ENCODE data around the gene GNAS-AS1.

GNAS-AS1 gene

DNA sequence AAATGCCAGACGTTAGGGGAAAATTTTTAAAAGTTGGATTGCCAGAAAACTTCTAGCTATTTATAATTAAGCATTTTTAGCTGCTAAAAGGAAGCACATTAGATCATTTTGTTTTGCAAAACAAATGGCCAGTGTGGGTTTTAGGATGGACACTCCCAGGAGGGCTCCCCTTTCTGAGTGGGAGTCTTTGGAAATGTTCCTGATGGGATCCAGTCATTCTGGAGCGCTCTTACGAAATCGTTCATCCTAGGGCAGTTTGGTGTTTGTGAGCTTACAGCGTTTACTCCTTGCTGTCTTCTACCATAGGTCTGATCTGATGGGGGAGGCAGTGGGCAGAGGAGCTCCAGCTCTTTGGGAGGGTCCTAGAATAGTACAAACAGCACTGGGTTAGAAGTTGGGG is 16.5 kb upstream of the GNAS-AS1 start:
- H3K4me2 ChIP-seq (ENCODE audit: insufficient read depth, low read length, poor library complexity, severe bottlenecking), result no peak overlapping the region
- H2BK12ac ChIP-seq (ENCODE audit: low read length), result no peak overlapping the region
- no peak overlapping the region for H2AK5ac ChIP-seq (ENCODE audit: low read depth, low read length)
- H2BK15ac ChIP-seq (ENCODE audit: low read length), result no peak overlapping the region
- WGBS, 2 donors (ENCODE audit: extremely low coverage in 2 of 2, insufficient read length in 2 of 2, insufficient replicate concordance in 1 of 2), result no CpG with 5 or more reads among the region's 5 CpGs
- no peak overlapping the region for H3K9ac ChIP-seq (ENCODE audit: low read depth, low read length, poor library complexity)
- H3K4ac ChIP-seq (ENCODE audit: low read length), result no peak overlapping the region
- no peak for DNase-seq (ENCODE audit: low spot score)
- peaks cover 1 to 2% of the 10 kb centered on the region in 2 donors for H3K4me1 ChIP-seq (ENCODE audit: control insufficient read depth in 2 of 2, insufficient read depth in 1 of 2, low read depth in 1 of 2, low read length in 2 of 2)
- no peaks in the 10 kb centered on the region for H3K9me3 ChIP-seq (replicated peaks in 1 of 2; ENCODE audit: control insufficient read depth in 2 of 2, insufficient read depth in 1 of 2, low read depth in 1 of 2, low read length in 2 of 2)
- H2BK5ac ChIP-seq (ENCODE audit: low read length), result no peak overlapping the region
- H3K27me3 ChIP-seq (ENCODE audit: control insufficient read depth in 3 of 3, insufficient read depth in 3 of 3, low read depth in 1 of 3, low read length in 3 of 3), result peaks cover 0 to 34% (median 0%) of the 10 kb centered on the region in 3 experiments
- H3K27ac ChIP-seq (replicated peaks; ENCODE audit: low read length), result no peak overlapping the region
- H3K23ac ChIP-seq (ENCODE audit: low read depth, low read length, poor library complexity), result no peak overlapping the region
- H3K36me3 ChIP-seq (replicated peaks in 1 of 2; ENCODE audit: control insufficient read depth in 2 of 2, insufficient read depth in 2 of 2, low read length in 2 of 2), result no peaks in the 10 kb centered on the region
- no peak overlapping the region for H3K14ac ChIP-seq (ENCODE audit: low read length)
- H3K18ac ChIP-seq (ENCODE audit: low read length), result no peak overlapping the region
- no peak overlapping the region for H4K91ac ChIP-seq (ENCODE audit: low read depth, low read length, poor library complexity)
- H2AFZ ChIP-seq (ENCODE audit: low read length), result no peak overlapping the region
- no peak overlapping the region for H4K8ac ChIP-seq (ENCODE audit: low read depth, low read length)
- H3K79me1 ChIP-seq (ENCODE audit: low read depth, low read length), result no peaks in the 10 kb centered on the region
- H3K4me3 ChIP-seq (ENCODE audit: low read length in 2 of 2), result no peak overlapping the region
- H2BK120ac ChIP-seq (ENCODE audit: low read depth, low read length), result no peak overlapping the region

DNA sequence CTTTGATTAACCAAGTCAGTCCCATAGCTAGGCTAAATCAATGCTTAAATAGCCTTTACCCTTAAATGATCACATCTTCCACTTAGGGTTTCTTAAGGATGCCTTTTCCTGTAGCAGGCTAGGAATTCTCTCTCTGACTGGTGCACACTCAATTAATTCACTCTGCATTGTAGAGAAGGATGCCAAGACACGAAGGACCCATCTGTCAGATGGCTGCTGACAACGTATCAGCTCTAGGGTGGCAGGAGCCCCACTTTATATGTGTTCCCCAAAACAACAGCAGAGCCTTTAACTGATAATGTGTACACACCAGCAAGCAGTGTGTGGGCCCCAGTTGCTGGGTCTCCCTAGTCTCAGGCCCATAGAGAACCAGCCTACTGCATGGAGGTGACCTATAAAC is 15.1 kb upstream of the GNAS-AS1 start:
- Histone ChIP-seq H2AK5ac (ENCODE audit: low read depth, low read length) (no peak overlapping the region), H3K4me1 (ENCODE audit: control insufficient read depth in 2 of 2, insufficient read depth in 1 of 2, low read depth in 1 of 2, low read length in 2 of 2) (peaks cover 2 to 4% of the 10 kb centered on the region in 2 donors), H3K27me3 (ENCODE audit: control insufficient read depth in 3 of 3, insufficient read depth in 3 of 3, low read depth in 1 of 3, low read length in 3 of 3) (peaks cover 0 to 41% (median 0%) of the 10 kb centered on the region in 3 experiments), H2AFZ (ENCODE audit: low read length) (no peak overlapping the region), H3K4me2 (ENCODE audit: insufficient read depth, low read length, poor library complexity, severe bottlenecking) (no peak overlapping the region), H4K8ac (ENCODE audit: low read depth, low read length) (no peak overlapping the region), H4K91ac (ENCODE audit: low read depth, low read length, poor library complexity) (no peak overlapping the region), H2BK15ac (ENCODE audit: low read length) (no peak overlapping the region), H3K4me3 (ENCODE audit: low read length in 2 of 2) (no peak overlapping the region), H3K36me3 (replicated peaks in 1 of 2; ENCODE audit: control insufficient read depth in 2 of 2, insufficient read depth in 2 of 2, low read length in 2 of 2) (no peaks in the 10 kb centered on the region), H3K4ac (ENCODE audit: low read length) (no peak overlapping the region), H2BK5ac (ENCODE audit: low read length) (no peak overlapping the region), H2BK12ac (ENCODE audit: low read length) (no peak overlapping the region), H3K9me3 (replicated peaks in 1 of 2; ENCODE audit: control insufficient read depth in 2 of 2, insufficient read depth in 1 of 2, low read depth in 1 of 2, low read length in 2 of 2) (no peaks in the 10 kb centered on the region), H3K18ac (ENCODE audit: low read length) (no peak overlapping the region), H3K14ac (ENCODE audit: low read length) (no peak overlapping the region), H3K9ac (ENCODE audit: low read depth, low read length, poor library complexity) (no peak overlapping the region), H3K23ac (ENCODE audit: low read depth, low read length, poor library complexity) (no peak overlapping the region), H3K27ac (replicated peaks; ENCODE audit: low read length) (no peak overlapping the region), H2BK120ac (ENCODE audit: low read depth, low read length) (no peak overlapping the region), H3K79me1 (ENCODE audit: low read depth, low read length) (no peaks in the 10 kb centered on the region)
- DNase-seq (ENCODE audit: low spot score), result no peak
- WGBS, 2 donors (ENCODE audit: extremely low coverage in 2 of 2, insufficient read length in 2 of 2, insufficient replicate concordance in 1 of 2), result no CpG with 5 or more reads among the region's 2 CpGs

DNA sequence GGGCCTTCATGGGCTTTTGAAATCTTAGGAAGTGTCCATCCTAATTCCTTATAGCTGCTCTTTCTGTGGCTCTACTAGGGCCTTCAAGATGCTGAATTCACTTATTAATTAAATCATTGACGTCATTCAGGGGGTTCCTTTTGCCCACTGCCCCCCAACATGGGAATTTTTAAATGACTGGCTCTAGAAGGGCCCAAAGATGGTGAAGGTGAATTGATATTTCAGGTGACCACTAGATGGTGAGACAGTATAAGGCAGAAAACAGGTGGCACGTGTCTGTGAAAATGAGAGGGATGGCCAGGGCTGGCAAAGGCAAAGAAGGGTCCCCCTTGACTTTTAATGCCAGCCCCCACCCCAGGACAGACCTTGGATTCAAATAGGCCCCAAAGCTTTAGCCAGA is 13.6 kb upstream of the GNAS-AS1 start:
- Histone ChIP-seq H4K8ac (ENCODE audit: low read depth, low read length) (no peak overlapping the region), H3K18ac (ENCODE audit: low read length) (no peak overlapping the region), H3K4ac (ENCODE audit: low read length) (no peak overlapping the region), H2BK120ac (ENCODE audit: low read depth, low read length) (no peak overlapping the region), H3K27ac (replicated peaks; ENCODE audit: low read length) (no peak overlapping the region), H3K23ac (ENCODE audit: low read depth, low read length, poor library complexity) (no peak overlapping the region), H2AK5ac (ENCODE audit: low read depth, low read length) (no peak overlapping the region), H3K27me3 (ENCODE audit: control insufficient read depth in 3 of 3, insufficient read depth in 3 of 3, low read depth in 1 of 3, low read length in 3 of 3) (peaks cover 0 to 44% (median 0%) of the 10 kb centered on the region in 3 experiments), H2AFZ (ENCODE audit: low read length) (no peak overlapping the region), H3K36me3 (replicated peaks in 1 of 2; ENCODE audit: control insufficient read depth in 2 of 2, insufficient read depth in 2 of 2, low read length in 2 of 2) (no peaks in the 10 kb centered on the region), H3K9ac (ENCODE audit: low read depth, low read length, poor library complexity) (no peak overlapping the region), H4K91ac (ENCODE audit: low read depth, low read length, poor library complexity) (no peak overlapping the region), H3K4me2 (ENCODE audit: insufficient read depth, low read length, poor library complexity, severe bottlenecking) (no peak overlapping the region), H2BK15ac (ENCODE audit: low read length) (no peak overlapping the region), H2BK12ac (ENCODE audit: low read length) (no peak overlapping the region), H3K4me3 (ENCODE audit: low read length in 2 of 2) (no peak overlapping the region), H3K4me1 (ENCODE audit: control insufficient read depth in 2 of 2, insufficient read depth in 1 of 2, low read depth in 1 of 2, low read length in 2 of 2) (peaks cover 2 to 4% of the 10 kb centered on the region in 2 donors), H3K79me1 (ENCODE audit: low read depth, low read length) (no peaks in the 10 kb centered on the region), H2BK5ac (ENCODE audit: low read length) (no peak overlapping the region), H3K9me3 (replicated peaks in 1 of 2; ENCODE audit: control insufficient read depth in 2 of 2, insufficient read depth in 1 of 2, low read depth in 1 of 2, low read length in 2 of 2) (no peaks in the 10 kb centered on the region), H3K14ac (ENCODE audit: low read length) (no peak overlapping the region)
- no CpG with 5 or more reads among the region's 2 CpGs for WGBS, 2 donors (ENCODE audit: extremely low coverage in 2 of 2, insufficient read length in 2 of 2, insufficient replicate concordance in 1 of 2)
- no peak for DNase-seq (ENCODE audit: low spot score)

GRCh38 chr20:58863044-58863790 is 12.5 kb upstream of the GNAS-AS1 start:
- no peaks in the 10 kb centered on the region for H3K9me3 ChIP-seq (replicated peaks in 1 of 2; ENCODE audit: control insufficient read depth in 2 of 2, insufficient read depth in 1 of 2, low read depth in 1 of 2, low read length in 2 of 2)
- H2BK120ac ChIP-seq (ENCODE audit: low read depth, low read length), result no peak overlapping the region
- H3K4me3 ChIP-seq (ENCODE audit: low read length in 2 of 2), result no peak overlapping the region
- H3K36me3 ChIP-seq (replicated peaks in 1 of 2; ENCODE audit: control insufficient read depth in 2 of 2, insufficient read depth in 2 of 2, low read length in 2 of 2), result no peaks in the 10 kb centered on the region
- H4K8ac ChIP-seq (ENCODE audit: low read depth, low read length), result no peak overlapping the region
- no peak overlapping the region for H3K18ac ChIP-seq (ENCODE audit: low read length)
- no peak overlapping the region for H2AK5ac ChIP-seq (ENCODE audit: low read depth, low read length)
- H3K4me2 ChIP-seq (ENCODE audit: insufficient read depth, low read length, poor library complexity, severe bottlenecking), result no peak overlapping the region
- H3K79me1 ChIP-seq (ENCODE audit: low read depth, low read length), result no peaks in the 10 kb centered on the region
- no peak for DNase-seq (ENCODE audit: low spot score)
- H2BK12ac ChIP-seq (ENCODE audit: low read length), result no peak overlapping the region
- H2BK15ac ChIP-seq (ENCODE audit: low read length), result no peak overlapping the region
- H3K27me3 ChIP-seq (ENCODE audit: control insufficient read depth in 3 of 3, insufficient read depth in 3 of 3, low read depth in 1 of 3, low read length in 3 of 3), result peaks cover 0 to 51% (median 0%) of the 10 kb centered on the region in 3 experiments
- H3K9ac ChIP-seq (ENCODE audit: low read depth, low read length, poor library complexity), result no peak overlapping the region
- H3K14ac ChIP-seq (ENCODE audit: low read length), result no peak overlapping the region
- H2AFZ ChIP-seq (ENCODE audit: low read length), result no peak overlapping the region
- H3K4ac ChIP-seq (ENCODE audit: low read length), result no peak overlapping the region
- H3K23ac ChIP-seq (ENCODE audit: low read depth, low read length, poor library complexity), result no peak overlapping the region
- H2BK5ac ChIP-seq (ENCODE audit: low read length), result no peak overlapping the region
- no peak overlapping the region for H3K27ac ChIP-seq (replicated peaks; ENCODE audit: low read length)
- no peak overlapping the region for H4K91ac ChIP-seq (ENCODE audit: low read depth, low read length, poor library complexity)
- H3K4me1 ChIP-seq (ENCODE audit: control insufficient read depth in 2 of 2, insufficient read depth in 1 of 2, low read depth in 1 of 2, low read length in 2 of 2), result peaks cover 0 to 3% of the 10 kb centered on the region in 2 donors
- WGBS, 2 donors (ENCODE audit: extremely low coverage in 2 of 2, insufficient read length in 2 of 2, insufficient replicate concordance in 1 of 2), result no CpG with 5 or more reads among the region's 7 CpGs

All from neuronal stem cell (in vitro differentiated cells).